DMS53 (cell line): ENCODE results near the gene SCAMP2.
"Not testable (repeated sequence)": the region's sequence is repeated elsewhere in the genome, so short reads cannot be mapped to it uniquely, and the experiment has no call there.

ENCODE experiments used
- DNase-seq: peaks from one replicate; lab custom pipeline; 2025; lab: John Stamatoyannopoulos, UW

The SCAMP2 gene

DNA sequence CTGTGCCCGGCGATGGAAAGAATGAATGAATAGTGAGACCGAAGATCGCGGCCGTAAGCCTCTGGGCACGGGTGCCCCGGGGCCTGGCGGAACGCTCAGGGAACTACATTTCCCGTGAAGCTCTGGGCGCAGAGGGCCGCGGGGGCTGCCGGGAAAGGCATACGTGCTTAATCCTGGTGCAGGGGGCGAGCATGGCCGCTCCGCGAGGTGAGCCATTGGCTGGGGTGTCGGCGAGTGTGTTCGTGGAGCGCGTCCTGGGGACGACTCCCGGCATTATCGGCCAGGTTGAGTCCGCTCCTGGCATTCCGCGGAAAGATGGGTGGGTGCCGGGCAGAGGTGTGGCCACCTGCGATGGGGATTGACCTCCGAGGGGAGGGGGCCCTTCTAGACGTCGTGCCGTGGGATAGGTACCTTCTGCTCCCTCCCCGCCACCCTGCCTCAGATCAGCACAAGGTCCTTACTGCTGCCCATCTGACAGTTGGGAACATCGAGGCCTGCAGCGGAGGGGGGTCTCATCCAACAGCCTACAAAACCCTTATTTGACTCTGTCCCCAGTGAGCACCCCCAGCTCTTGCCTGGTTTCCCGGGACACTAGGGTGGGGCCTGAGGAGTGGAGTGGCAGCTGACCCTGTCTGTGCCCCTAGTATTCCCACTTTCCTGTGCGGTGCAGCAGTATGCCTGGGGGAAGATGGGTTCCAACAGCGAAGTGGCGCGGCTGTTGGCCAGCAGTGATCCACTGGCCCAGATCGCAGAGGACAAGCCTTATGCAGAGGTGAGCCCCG is 16.9 kb upstream of the SCAMP2 start, which contains the start of gene MPI:
Gene MPI (plus strand): TSS at position 160 of the 782 bp plus-strand sequence. CDS start 32 bp downstream, at position 192.
- DNase-seq, result peak; percentile 81

DNA sequence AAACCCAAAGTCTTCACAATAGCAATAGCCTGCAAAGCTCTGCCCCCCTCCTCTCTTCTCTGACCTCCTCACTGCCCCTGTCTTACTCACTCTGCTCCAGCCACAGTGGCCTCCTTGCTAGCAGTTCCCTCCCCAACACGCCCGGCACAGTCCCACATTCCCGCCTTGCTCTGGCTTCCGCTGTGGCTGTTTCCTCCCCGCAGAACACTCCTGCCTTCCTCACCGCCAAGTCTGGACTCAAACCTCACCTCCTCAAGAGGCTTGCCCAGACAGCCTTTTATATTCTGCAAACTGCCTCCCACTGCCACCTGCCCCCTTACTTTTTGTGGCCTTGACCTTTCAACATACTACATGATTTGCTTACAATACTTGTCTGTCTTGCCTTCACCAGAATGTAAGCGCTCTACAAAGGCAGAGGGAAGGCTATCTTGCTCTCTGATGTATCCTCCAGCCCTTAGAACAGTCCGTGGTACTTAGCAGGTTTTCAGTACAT is 16.3 kb upstream of the SCAMP2 start:
- no peak for DNase-seq

DNA sequence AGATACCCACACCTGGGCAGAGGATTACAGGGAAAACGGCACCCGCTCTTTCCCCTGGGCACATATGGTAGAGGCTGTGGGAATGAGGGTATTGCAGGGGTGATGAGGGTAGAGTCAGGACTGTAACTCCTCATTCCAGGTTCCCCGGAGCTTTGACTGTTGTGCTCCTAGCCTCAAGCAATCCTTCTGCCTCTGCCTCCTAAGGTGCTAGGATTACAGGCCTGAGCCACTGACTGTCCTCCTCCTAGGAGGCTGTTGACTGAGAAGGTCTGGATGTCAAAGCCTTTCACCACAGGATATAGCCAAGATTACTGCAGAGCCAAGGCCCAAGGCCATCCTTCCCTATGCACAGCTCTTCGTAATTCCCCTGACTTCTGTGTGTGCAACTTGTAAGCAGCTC is 15.6 kb upstream of the SCAMP2 start:
- no peak for DNase-seq

DNA sequence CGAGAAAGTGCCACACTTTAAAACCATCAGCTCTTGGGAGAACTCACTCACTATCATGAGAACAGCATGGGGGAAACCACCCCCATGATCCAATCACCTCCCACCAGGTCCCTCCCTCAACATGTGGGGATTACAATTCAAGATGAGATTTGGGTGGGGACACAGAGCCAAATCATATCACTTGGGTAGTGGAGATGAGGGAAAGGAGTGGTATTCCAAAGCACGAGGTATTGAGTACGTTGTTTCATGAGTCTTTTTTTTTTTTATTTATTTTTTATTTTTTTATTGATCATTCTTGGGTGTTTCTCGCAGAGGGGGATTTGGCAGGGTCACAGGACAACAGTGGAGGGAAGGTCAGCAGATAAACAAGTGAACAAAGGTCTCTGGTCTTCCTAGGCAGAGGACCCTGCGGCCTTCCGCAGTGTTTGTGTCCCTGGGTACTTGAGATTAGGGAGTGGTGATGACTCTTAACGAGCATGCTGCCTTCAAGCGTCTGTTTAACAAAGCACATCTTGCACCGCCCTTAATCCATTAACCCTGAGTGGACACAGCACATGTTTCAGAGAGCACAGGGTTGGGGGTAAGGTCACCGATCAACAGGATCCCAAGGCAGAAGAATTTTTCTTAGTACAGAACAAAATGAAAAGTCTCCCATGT is 14.5 kb upstream of the SCAMP2 start:
- DNase-seq, result not testable (repeated sequence)

DNA sequence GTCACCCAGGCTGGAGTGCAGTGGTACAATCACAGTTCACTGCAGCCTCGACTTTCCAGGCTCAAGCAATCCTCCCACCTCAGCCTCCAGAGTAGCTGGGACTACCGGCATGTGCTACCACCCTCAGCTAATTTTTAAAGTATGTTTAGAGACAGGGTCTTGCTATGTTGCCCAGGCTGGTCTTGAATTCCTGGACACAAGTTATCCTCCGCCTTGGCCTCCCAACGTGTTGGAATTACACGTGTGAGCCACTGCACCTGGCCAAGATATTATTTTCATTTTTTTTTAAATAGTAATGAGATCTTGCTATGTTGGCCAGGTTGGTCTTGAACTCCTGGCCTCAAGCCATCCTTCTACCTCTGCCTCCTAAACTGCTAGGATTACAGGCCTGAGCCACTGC is 12.3 kb upstream of the SCAMP2 start:
- DNase-seq, result no peak

DNA sequence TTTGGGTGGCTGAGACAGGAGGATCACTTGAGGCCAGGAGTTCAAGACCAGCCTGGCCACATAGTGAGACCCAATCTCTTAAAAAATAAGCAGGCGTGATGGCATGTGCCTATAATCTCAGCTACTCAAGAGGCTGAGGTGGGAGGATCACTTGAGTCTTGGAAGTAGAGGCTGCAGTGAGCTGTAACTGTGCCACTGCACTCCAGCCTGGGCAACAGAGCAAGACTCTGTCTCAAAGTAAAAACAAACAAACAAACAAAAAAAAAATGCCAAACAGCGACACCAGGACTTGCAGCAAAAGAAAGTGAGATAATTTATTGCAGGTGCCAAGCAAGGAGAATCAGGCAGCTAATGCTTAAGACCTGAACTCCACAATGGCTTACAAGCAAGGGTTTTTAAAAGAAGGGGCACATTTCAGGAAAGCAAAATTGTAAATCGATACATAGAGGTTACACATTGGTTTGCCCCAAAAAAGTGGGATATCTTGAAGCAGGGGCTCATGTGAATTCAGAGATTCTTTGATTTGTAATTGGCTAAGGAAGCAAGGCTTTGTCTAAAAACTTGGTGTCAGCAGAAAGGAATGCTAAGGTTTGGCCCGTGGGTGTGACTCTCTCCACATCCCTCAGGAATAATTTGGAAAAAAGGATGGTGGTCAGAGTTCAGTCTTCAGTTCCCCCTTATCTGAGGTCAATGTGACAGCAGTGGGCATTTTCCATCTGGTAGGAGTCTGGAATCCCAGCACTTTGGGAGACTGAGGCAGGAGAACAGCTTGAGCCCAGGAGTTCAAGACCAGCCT is 11.5 kb upstream of the SCAMP2 start:
- DNase-seq, result no peak

DNA sequence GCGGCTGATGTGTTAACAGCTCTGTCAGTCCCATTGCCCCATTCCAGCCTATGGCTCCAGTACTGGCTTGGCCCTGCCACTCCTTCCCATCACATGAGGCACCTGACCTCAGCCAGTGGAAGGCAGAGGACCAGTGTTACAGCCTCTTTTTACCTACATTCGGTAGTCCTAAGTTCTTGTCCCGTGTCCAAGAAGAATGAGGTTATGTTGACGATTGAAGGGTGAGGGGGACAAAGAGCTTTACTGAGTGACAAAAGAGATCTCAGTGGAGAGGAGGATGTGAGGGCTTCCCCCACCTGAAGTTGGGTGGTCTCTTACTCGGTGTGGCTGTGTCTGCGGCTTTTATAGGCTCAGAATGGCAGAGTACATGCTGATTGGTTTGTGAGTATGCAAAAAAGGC is 9.4 kb upstream of the SCAMP2 start:
- DNase-seq, result peak; percentile 20

DNA sequence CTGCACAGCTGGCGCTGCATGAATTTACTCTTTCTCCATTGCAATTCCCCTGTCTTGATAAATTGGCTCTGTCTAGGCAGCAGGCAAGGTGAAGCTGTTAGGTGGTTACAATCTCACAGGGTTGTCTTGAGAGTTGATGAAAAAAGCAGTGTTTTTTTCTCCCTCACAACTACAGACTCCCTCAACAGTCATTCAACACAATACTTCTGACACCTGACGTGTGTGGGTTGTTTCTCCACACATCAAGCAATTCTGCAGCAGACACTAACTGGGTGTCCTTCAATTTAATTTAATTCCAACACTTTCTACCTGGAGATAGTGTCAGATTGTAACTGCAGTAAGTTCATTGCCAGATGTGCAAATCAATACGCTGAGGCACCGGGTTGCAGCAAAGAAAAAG is 5.1 kb upstream of the SCAMP2 start:
- DNase-seq, result no peak

DNA sequence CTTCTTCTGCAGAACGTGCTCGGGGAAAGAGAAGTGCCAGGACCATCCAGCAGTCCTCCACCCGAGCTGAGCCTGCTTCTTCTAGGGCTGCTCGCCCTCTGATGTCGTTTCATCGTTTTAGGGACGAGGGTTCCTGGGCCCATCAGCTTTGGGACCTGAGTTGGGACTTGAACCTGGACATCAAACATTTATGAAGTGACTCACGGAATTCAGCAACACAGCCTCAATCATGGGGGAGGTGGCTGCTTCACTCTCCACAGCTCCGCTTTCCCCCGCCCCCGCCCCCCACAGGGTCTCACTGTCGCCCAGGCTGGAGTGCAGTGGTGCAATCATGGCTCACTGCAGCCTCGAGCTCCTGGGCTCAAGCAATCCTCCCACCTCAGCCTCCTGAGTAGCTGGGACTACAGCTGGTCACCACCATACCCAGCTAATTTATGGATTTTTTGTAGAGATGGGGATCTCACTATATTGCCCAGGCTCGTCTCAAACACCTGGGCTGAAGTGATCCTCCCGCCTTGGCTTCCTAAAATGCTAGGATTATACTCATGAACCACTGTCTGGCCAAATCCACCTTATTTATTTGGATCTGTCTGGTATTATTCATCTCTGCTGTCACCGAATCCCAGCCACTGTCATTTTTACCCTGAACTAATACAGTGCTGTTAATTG is 725 bp upstream of the SCAMP2 start:
- DNase-seq, result peak; percentile 67

DNA sequence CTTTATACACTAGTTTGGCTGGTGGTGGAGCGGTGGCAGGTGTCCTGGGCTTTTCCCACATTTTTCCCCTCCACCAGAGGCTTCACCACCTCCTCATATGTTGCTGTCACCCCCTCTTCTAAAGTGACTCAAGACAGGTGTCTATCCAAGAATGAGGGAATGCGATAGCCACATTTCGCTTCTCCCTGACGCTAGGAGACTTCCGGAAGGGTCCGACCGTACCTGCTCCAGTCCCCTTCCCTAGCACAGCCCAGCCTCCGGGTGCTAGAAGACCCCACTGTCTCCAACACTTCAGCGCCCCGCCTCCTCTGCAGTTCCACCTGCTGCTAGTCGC is 496 bp downstream of the SCAMP2 start:
- no peak for DNase-seq

DNA sequence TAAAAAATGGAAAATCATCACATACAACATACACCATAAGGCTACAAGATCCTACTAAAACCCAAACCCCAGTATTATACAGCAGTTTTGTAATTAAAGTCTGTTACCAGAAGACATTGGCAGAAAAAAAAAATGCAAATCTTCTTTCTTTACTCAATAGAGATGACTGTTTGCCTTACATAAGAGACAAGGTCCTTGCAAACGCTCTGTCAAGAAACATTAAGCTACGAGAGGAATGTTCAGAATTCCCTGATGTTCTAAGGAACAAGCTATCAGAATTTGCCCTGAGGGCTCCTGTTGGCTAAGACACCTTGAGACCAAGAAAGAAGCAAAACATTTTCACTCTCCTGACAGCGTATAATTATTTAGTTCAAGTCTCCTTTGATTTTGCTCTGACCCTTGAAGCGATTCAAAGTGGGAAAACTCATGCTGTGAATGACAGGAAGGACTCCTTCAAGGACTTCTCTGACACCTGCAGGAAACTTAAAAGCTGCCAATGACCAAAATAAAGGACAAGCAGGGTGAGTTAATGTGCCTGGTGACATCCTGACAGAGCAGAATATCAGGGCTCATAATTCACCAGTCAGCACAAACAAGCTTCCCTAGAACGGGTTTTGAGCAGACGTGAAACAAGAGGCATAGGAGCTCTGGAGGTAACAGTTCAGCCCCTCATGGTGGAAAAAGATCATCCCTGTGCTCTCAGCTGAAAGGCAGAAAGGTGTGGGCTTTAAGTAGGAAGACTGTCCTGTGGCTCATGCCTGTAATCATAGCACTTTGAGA is 2.5 kb downstream of the SCAMP2 start:
- DNase-seq, result no peak

DNA sequence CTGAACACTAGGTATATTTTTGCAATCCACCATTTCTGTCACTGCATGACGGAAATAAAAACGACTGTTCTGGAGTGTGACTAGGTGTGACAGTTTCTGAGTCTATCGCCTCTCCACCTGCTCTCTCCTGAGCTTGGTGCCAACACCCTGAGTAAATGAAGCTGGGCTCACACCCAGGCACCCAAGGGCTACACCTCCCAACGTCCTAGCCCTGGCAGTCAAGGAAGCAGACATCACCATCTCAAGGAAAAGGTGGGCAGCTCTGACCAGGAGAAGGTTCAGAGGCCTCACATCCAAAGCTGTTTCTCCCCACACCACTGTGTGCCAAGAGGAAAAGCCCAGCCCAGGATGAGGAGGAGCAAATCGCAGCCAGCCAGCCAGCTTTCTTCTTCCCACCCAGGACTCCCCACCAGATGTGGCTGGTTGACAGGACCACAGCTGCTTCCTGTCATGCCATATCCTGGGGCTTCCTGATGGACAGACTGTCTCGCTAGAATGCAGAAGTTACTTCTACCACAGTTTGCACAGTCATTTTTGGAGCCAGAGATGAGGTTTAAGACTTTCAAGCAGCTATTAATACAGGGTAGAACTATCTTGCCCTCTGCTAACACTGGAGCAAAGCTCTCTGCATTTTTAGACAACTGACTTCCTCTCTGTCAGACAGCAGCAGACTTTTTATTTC is 3.3 kb downstream of the SCAMP2 start:
- no peak for DNase-seq

DNA sequence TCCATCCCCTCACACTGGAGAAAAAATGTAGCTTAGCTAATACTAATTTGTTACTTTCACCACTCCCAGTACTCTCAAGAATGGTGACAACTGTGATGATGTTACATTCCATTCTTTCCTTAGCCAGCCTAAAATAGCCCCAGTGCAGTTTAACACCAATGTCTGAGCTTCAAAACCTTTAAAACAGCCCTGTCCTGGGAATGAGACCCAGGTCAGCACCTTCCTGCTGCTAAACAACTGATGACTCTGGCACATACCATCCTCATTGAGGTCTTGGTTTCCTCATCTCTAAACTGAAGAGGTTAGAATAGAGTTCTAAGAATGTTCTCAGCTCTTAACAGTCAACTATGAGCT is 3.8 kb downstream of the SCAMP2 start:
- no peak for DNase-seq

DNA sequence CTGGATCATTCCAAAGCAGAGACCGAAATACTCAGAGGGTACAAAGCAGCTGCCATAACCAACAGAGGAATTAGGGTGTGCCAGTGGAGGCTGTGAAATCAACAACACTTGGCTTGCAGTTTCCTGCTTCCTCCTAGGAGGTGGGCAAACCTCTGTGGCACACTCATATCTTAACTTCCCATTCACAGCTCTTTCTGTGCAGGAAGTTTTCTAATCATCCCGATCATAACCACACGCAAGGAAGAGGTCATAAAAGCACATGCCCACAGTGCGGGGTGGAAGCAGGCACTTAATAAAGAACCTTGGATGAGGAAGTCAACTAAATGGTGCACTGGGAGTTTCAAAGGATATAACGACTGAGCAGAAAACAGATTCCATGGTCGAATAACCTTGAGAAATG is 5.1 kb downstream of the SCAMP2 start:
- no peak for DNase-seq

DNA sequence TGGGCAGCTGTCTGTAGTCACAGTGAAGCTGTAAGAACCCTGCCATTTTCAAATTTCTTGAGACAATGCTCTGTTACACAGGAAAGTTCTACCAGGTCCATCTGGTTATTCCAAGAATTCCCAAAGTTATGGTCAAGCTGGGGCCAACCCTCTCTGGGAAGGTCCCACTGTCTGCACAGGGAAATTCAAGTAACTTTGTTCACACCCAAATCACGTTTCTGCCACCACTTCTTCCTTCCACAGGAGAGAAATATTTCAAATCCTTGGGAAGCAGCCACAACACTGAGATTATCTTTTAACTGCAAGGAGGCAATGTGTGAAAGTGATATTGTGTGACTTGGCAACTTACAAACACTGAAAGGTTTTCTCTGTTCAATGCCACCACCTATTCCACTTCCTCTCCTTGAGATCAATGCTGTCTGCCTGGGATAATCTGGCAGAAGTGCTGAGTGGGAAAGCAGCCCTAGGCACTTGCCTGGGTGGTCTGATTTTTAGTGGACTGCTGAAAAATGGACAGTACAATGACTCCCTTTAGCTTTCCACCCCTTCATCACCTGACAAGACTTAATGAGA is 5.6 kb downstream of the SCAMP2 start:
- no peak for DNase-seq

DNA sequence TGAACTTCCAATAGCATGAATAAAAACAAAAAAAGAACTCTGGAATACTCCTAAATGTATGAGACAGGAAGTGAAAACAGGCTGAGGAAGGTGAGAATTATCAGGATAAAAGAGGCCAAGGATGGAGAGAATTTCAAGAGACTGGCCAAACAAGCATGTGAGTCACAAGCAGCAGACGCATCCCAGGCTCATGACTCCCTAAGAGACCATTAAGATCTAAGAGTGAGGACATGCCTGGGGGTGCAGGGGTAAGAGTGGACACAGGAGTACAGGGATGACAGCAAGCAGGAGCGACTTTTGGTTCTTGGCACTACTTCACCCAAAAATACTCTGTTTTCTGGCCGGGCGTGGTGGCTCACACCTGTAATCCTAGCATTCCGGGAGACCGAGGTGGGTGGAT is 7.1 kb downstream of the SCAMP2 start:
- peak; percentile 43 for DNase-seq

DNA sequence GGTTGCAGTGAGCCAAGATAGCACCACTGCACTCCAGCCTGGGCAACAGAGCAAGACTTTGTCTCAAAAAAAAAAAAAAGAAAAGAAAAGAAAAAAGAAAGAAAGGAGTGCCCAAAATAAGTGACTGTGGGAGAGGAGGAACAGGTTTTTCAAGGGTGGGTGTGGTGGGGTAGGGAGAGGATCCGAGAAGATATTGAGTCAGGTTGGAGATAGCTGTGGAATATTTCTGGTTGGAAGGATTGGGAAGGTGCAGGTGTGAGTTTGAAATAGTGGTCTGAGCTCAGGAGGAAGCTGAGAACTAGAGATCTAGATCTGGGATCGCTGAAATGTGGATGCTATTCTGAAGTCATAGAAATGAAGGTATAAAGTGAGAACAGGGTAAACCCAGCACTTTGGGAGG is 7.8 kb downstream of the SCAMP2 start:
- DNase-seq, result no peak

DNA sequence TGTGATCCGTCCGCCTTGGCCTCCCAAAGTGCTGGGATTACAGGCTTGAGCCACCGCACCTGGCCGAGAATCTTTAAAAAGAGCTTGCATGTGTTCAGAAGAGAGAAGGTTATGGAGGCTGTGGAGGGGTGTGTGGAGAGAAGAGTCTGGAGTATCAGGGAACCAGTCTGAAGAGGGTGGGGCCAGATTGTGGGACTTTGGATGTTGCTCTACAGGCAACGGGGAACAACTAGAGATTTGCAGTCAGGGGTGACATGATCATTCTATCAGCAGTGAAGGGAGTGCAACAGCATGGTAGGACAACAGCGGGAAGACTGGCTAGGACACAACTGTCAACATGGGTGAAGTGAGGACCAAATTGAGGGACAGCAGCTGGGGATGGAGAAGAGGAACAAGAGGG is 8.9 kb downstream of the SCAMP2 start:
- no peak for DNase-seq

DNA sequence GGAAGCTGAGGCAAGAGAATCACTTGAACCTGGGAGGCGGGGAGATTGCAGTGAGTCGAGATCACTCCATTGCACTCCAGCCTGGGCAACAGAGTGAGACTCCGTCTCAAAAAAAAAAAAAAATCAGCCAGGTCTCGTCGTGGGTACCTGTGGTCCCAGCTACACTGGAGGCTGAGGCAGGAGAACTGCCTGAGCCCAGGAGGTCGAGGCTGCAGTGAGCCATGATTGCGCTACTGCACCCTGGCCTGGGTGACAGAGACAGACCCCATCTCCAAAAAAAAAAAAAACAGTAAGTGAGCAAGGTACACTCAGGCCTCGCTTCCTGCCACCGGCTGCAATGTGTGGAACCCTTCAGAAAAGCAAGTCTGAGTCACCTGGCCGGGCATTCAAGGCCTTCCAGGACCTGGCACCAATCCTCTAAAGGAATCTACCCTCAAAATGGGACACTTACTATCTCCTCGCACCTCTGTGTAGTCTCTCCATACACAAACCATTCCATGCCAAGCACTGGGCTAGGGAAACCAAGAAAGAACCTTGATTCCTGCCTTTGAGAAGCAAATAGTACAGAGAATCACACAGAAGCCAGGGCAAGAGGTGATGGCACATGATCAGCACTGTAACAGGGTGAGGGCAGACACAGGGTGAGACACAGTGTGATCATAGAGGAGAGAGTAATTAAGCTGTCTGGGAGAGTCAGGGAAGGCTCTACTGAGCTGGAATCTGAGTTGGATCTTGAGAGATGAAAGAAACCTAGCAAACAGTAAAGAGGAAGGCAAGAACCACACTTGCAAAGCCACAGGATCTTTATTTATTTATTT is 9.7 kb downstream of the SCAMP2 start:
- DNase-seq, result peak; percentile 23

DNA sequence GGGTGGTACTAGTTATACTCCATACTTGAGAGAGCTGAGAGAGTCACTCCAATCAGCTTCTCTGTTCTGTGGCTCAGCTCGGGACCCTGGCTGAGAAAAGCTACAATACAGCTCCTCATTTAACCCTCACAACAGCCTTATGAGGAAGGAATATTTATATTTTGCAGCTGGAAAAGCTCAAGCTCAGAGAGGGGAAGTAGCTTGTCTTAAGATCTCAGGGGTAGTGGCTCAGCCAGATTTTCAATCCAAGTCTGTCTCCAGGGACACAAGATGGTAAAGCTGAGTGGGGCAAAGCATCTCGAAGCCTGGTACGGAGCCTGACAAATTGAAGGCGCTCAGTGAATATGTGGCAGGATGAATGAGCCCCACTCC is 14.8 kb downstream of the SCAMP2 start:
- DNase-seq, result peak; percentile 41
